H1 (cell line): ENCODE data around the gene MRPS27. TPM values are rescaled to one million over a fixed set of nuclear protein-coding genes. Genes with fewer than 3 reads are reported as not detected.

Source experiments
- BACH1 ChIP-seq: IDR thresholded peaks from 2 replicates; pipeline ENCODE4 v1.6.1; 2012; ENCODE audit warnings: low read length, improper control_type of control experiment
- CTCF ChIP-seq, 3 experiments: IDR thresholded peaks; 1 replicate in 2 of 3; 2 replicates in 1 of 3; pipeline versions ENCODE4 v1.5.1 to v1.6.1; 2011; ENCODE audit warnings: low read length in 3 of 3, mild to moderate bottlenecking in 3 of 3, inconsistent platforms in 2 of 3, low read depth in 1 of 3, moderate library complexity in 1 of 3; ENCODE audit not compliant: insufficient read depth in 1 of 3; ENCODE audit errors: control extremely low read depth in 1 of 3
- EP300 ChIP-seq, 2 experiments: IDR thresholded peaks; 1 replicate in 1 of 2; 2 replicates in 1 of 2; pipeline ENCODE4 v1.6.1; 2011 to 2012; ENCODE audit warnings: low read depth in 2 of 2, low read length in 2 of 2, mild to moderate bottlenecking in 2 of 2, borderline replicate concordance in 1 of 2, inconsistent platforms in 1 of 2, moderate library complexity in 1 of 2
- JUN ChIP-seq: IDR thresholded peaks from 2 replicates; pipeline ENCODE4 v1.6.1; 2011; ENCODE audit warnings: low read depth, mild to moderate bottlenecking, improper control_type of control experiment, low read length
- RXRA ChIP-seq: IDR thresholded peaks from 2 replicates; pipeline ENCODE4 v1.6.1; 2011; ENCODE audit warnings: low read depth, mild to moderate bottlenecking, low read length, moderate library complexity; ENCODE audit not compliant: insufficient read depth
- SAP30 ChIP-seq: fragments of 300-600 bp; sonication (generic); IDR thresholded peaks from 2 replicates; pipeline ENCODE4 v1.7.1; 2012; ENCODE audit warnings: low read length, moderate library complexity, mild to moderate bottlenecking, inconsistent platforms; ENCODE audit not compliant: insufficient read depth, insufficient replicate concordance
- polyA plus RNA-seq, 7 experiments: library from polyadenylated mRNA; depleted of rRNA in 3 of 7; stranded (reverse) in 5 of 7; unstranded in 2 of 7; fragments of >200 nt in 5 of 7; fragments of 200-250 nt in 2 of 7; gene quantifications; 1 replicate in 5 of 7; 2 replicates in 1 of 7; 4 replicates in 1 of 7; pipeline versions ENCODE4 v1.2.1 to v1.2.3, GENCODE V29; 2011 to 2013; ENCODE audit warnings: missing spikeins in 2 of 7, mixed read lengths in 2 of 7
- total RNA-seq: library from RNA; stranded (reverse); fragmentation: NEBNext Ultra II Directional; extraction: Animal tissue kit (Norgen Biotek cat#: 25700); gene quantifications from 2 replicates; pipeline ENCODE4 v1.2.1, GENCODE V29; 2021

Gene MRPS27
- total and polyA plus RNA-seq, 2 of the 8 experiments (the other 6 are each of a cell fraction or from before 2014, with no cell fraction given) = 93.2 to 102 TPM

GRCh38 chr5:72187388-72188075 is 132.5 kb downstream of the MRPS27 start (continued):
- TF ChIP-seq CTCF (IDR thresholded peaks at IDR 0.05; ENCODE audit: control extremely low read depth in 1 of 3, insufficient read depth in 1 of 3, low read depth in 1 of 3, low read length in 3 of 3) (no peak), EP300 (IDR thresholded peaks at IDR 0.05; ENCODE audit: borderline replicate concordance in 1 of 2, low read depth in 2 of 2, low read length in 2 of 2) (no peak), RXRA (no peak), SAP30 (no peak), JUN (no peak), BACH1 (no peak)
